ENCODE data around the gene WWOX. TPM values are rescaled to one million over a fixed set of nuclear protein-coding genes. Genes with fewer than 3 reads are reported as not detected.

Gene WWOX
- total and polyA plus RNA-seq, 4 donors = 5.4 to 61.5 (median 18.4) TPM

DNA sequence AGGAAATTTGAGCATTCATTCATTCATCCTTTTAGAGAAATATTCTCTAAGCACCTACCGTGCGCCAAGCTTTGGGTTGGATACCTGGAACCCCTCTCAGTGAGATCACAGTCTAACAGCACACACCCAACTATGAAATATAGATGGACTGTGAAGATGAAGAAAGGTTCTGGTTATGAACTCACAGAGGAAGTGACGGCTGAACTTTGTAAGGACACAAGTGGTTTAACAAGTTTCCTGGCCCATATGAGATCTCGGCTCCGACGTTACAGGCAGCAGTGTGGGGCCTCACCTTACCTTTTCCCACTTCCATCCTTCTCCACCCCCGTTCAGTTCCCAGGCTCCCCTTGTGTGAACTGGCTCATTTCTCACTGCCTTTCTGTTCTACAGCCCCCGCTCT lies 1094.8 kb downstream of the WWOX start:
- no peak overlapping the region for H3K9ac ChIP-seq (ENCODE audit: insufficient read depth in 1 of 2, low read length in 2 of 2)
- TF ChIP-seq, protein P1, sequence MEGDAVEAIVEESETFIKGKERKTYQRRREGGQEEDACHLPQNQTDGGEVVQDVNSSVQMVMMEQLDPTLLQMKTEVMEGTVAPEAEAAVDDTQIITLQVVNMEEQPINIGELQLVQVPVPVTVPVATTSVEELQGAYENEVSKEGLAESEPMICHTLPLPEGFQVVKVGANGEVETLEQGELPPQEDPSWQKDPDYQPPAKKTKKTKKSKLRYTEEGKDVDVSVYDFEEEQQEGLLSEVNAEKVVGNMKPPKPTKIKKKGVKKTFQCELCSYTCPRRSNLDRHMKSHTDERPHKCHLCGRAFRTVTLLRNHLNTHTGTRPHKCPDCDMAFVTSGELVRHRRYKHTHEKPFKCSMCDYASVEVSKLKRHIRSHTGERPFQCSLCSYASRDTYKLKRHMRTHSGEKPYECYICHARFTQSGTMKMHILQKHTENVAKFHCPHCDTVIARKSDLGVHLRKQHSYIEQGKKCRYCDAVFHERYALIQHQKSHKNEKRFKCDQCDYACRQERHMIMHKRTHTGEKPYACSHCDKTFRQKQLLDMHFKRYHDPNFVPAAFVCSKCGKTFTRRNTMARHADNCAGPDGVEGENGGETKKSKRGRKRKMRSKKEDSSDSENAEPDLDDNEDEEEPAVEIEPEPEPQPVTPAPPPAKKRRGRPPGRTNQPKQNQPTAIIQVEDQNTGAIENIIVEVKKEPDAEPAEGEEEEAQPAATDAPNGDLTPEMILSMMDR (IDR thresholded peaks at IDR 0.05; ENCODE audit: control extremely low read depth, extremely low read depth) = no peak
- H3K27me3 ChIP-seq (ENCODE audit: control insufficient read depth in 3 of 3, insufficient read depth in 3 of 3, low read length in 2 of 3) = no peaks in the 10 kb centered on the region
- WGBS, 2 donors = 61 to 65% methylated on average over 8 of the region's 8 CpGs
- no peaks in the 10 kb centered on the region for H3K36me3 ChIP-seq (ENCODE audit: control insufficient read depth in 4 of 4, insufficient read depth in 4 of 4, low read length in 4 of 4)
- no peak overlapping the region for H3K4me3 ChIP-seq
- H3K4me1 ChIP-seq (ENCODE audit: control insufficient read depth in 5 of 5, insufficient read depth in 5 of 5, low read length in 5 of 5) = peaks cover 0 to 6% (median 0%) of the 10 kb centered on the region in 5 donors
- H3K27ac ChIP-seq (ENCODE audit: low read depth in 1 of 2, low read length in 1 of 2) = no peak overlapping the region
- ATAC-seq (ENCODE audit: insufficient read depth, low FRiP score) (no peak), DNase-seq (no peak)
- H3K9me3 ChIP-seq (ENCODE audit: control insufficient read depth in 4 of 4, insufficient read depth in 3 of 4, low read length in 3 of 4) = peaks cover 0 to 4% (median 0%) of the 10 kb centered on the region in 4 donors

DNA sequence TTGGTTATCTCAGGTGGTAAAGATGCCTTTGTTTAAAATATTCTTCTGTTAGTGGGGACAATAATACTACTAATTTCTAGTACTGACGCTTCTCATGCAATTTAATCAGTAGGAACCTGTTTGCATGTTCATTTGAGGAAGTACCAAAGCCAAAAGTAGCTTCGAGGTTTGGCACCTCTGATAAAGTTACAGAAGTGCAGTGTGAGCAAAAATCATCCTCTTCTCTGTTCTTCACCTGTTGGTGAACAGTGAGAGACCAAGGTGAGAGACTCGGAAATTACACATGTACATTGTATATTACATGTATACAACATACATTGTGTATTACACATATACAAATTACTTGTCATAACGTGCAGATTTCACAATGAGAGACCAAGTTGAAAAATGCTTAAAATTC lies 1096.5 kb downstream of the WWOX start:
- Histone ChIP-seq H3K36me3 (ENCODE audit: control insufficient read depth in 4 of 4, insufficient read depth in 4 of 4, low read length in 4 of 4) (no peaks in the 10 kb centered on the region), H3K27ac (ENCODE audit: low read depth in 1 of 2, low read length in 1 of 2) (no peak overlapping the region), H3K27me3 (ENCODE audit: control insufficient read depth in 3 of 3, insufficient read depth in 3 of 3, low read length in 2 of 3) (no peaks in the 10 kb centered on the region), H3K4me1 (ENCODE audit: control insufficient read depth in 5 of 5, insufficient read depth in 5 of 5, low read length in 5 of 5) (peaks cover 0 to 6% (median 0%) of the 10 kb centered on the region in 5 donors), H3K4me3 (no peak overlapping the region), H3K9ac (ENCODE audit: insufficient read depth in 1 of 2, low read length in 2 of 2) (no peak overlapping the region), H3K9me3 (ENCODE audit: control insufficient read depth in 4 of 4, insufficient read depth in 3 of 4, low read length in 3 of 4) (peaks cover 0 to 4% (median 0%) of the 10 kb centered on the region in 4 donors)
- TF ChIP-seq, protein P1 (IDR thresholded peaks at IDR 0.05; ENCODE audit: control extremely low read depth, extremely low read depth) = no peak
- 31 to 65% methylated on average over 4 of the region's 4 CpGs for WGBS, 2 donors
- no peak for ATAC-seq (ENCODE audit: insufficient read depth, low FRiP score)
- no peak for DNase-seq

DNA sequence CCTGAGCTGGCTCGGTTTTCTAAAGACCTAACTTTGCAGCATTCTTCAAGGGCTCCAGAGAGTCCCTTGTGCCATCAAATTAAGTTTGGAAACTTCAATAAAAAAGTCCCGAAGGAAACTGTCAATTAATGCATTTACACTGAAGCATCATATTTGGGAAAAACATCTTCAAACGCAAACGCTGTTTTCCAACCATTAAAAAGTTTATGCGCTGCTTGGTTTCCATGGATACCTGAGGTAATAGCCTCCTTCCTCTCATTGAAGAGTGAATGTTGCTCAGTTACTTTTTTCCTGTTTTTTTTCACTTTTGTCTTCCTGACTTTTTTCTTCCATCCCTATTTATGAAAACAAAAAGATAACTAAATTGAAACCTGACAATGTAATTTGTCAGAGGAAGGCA lies 1102.0 kb downstream of the WWOX start:
- WGBS, 2 donors = 74 to 83% methylated on average over 5 of the region's 5 CpGs
- DNase-seq = no peak
- Histone ChIP-seq H3K9ac (ENCODE audit: insufficient read depth in 1 of 2, low read length in 2 of 2) (no peak overlapping the region), H3K36me3 (ENCODE audit: control insufficient read depth in 4 of 4, insufficient read depth in 4 of 4, low read length in 4 of 4) (no peaks in the 10 kb centered on the region), H3K4me1 (ENCODE audit: control insufficient read depth in 5 of 5, insufficient read depth in 5 of 5, low read length in 5 of 5) (no peaks in the 10 kb centered on the region), H3K27me3 (ENCODE audit: control insufficient read depth in 3 of 3, insufficient read depth in 3 of 3, low read length in 2 of 3) (no peaks in the 10 kb centered on the region), H3K4me3 (no peak overlapping the region), H3K27ac (ENCODE audit: low read depth in 1 of 2, low read length in 1 of 2) (no peak overlapping the region), H3K9me3 (ENCODE audit: control insufficient read depth in 4 of 4, insufficient read depth in 3 of 4, low read length in 3 of 4) (no peaks in the 10 kb centered on the region)
- no peak for ATAC-seq (ENCODE audit: insufficient read depth, low FRiP score)
- TF ChIP-seq, protein P1 (IDR thresholded peaks at IDR 0.05; ENCODE audit: control extremely low read depth, extremely low read depth) = no peak

DNA sequence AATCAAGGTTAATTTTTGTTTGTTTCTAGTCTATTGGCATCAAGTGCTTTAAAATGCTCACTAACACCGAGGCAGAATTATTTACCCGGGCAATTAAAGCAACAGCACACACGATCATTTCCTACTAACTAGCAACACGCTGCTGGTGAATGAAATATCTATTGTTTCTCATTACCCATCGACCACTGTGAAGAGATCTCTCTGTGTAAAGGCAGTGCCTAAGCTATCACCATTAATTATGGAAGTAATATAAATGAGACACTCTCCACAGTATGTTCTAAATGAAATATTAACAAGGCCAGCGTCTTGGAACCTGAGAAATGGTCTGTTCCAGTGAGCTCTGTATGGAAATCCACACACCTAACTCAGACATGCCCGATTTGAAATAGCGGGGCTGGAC lies 1103.5 kb downstream of the WWOX start:
- TF ChIP-seq, protein P1 (IDR thresholded peaks at IDR 0.05; ENCODE audit: control extremely low read depth, extremely low read depth) = no peak
- no peaks in the 10 kb centered on the region for H3K4me1 ChIP-seq (ENCODE audit: control insufficient read depth in 5 of 5, insufficient read depth in 5 of 5, low read length in 5 of 5)
- no peak for DNase-seq
- no peaks in the 10 kb centered on the region for H3K27me3 ChIP-seq (ENCODE audit: control insufficient read depth in 3 of 3, insufficient read depth in 3 of 3, low read length in 2 of 3)
- WGBS, 2 donors = 82 to 93% methylated on average over 8 of the region's 8 CpGs
- no peak overlapping the region for H3K27ac ChIP-seq (ENCODE audit: low read depth in 1 of 2, low read length in 1 of 2)
- no peak overlapping the region for H3K9ac ChIP-seq (ENCODE audit: insufficient read depth in 1 of 2, low read length in 2 of 2)
- H3K36me3 ChIP-seq (ENCODE audit: control insufficient read depth in 4 of 4, insufficient read depth in 4 of 4, low read length in 4 of 4) = no peaks in the 10 kb centered on the region
- H3K9me3 ChIP-seq (ENCODE audit: control insufficient read depth in 4 of 4, insufficient read depth in 3 of 4, low read length in 3 of 4) = no peaks in the 10 kb centered on the region
- H3K4me3 ChIP-seq = no peak overlapping the region
- no peak for ATAC-seq (ENCODE audit: insufficient read depth, low FRiP score)
